ENCODE data around the gene CLCN2.

CLCN2 gene

GRCh38 chr3:184361532-184361931 lies at the start of gene CLCN2, which contains the start of gene POLR2H:
Gene CLCN2 (minus strand): TSS chr3:184361605. CDS start chr3:184361479, 126 bp downstream.
Gene POLR2H (plus strand): TSS chr3:184361710. CDS start chr3:184363493, 1,783 bp downstream.
- Mint-ChIP-seq H3K27ac (peak within 1 kb of the TSS; percentile 93), H3K27me3 (peaks cover 5 to 7% of the 10 kb centered on the region in 2 donors), H3K4me3 (peak within 1 kb of the TSS; percentile 87 to 96), H3K36me3 (peaks cover 21 to 25% of the 10 kb centered on the region in 2 donors), H3K4me1 (peaks cover 16 to 28% of the 10 kb centered on the region in 2 donors), H3K9me3 (no peaks in the 10 kb centered on the region)
- DNase-seq (no peak), ATAC-seq (replicated peaks) (peak; percentile 26 to 28)

GRCh38 chr3:184409946-184410500 lies 48.6 kb upstream of the CLCN2 start:
- H3K27ac Mint-ChIP-seq, result no peak overlapping the region
- no peaks in the 10 kb centered on the region for H3K9me3 Mint-ChIP-seq
- peaks cover 7 to 27% of the 10 kb centered on the region in 2 donors for H3K27me3 Mint-ChIP-seq
- no peaks in the 10 kb centered on the region for H3K4me1 Mint-ChIP-seq
- DNase-seq, result no peak
- H3K4me3 Mint-ChIP-seq, result no peak overlapping the region
- no peak for ATAC-seq (replicated peaks)
- no peaks in the 10 kb centered on the region for H3K36me3 Mint-ChIP-seq

GRCh38 chr3:184409331-184409926 lies 48.0 kb upstream of the CLCN2 start:
- H3K9me3 Mint-ChIP-seq, result no peaks in the 10 kb centered on the region
- no peak for DNase-seq
- H3K4me1 Mint-ChIP-seq, result no peaks in the 10 kb centered on the region
- no peak overlapping the region for H3K4me3 Mint-ChIP-seq
- H3K27me3 Mint-ChIP-seq, result peaks cover 7 to 27% of the 10 kb centered on the region in 2 donors
- H3K36me3 Mint-ChIP-seq, result no peaks in the 10 kb centered on the region
- no peak for ATAC-seq (replicated peaks)
- no peak overlapping the region for H3K27ac Mint-ChIP-seq

- Mint-ChIP-seq H3K4me1 (no peaks in the 10 kb centered on the region), H3K9me3 (no peaks in the 10 kb centered on the region), H3K36me3 (no peaks in the 10 kb centered on the region), H3K27me3 (peaks cover 18 to 25% of the 10 kb centered on the region in 2 donors), H3K4me3 (no peak overlapping the region), H3K27ac (no peak overlapping the region)
- ATAC-seq (replicated peaks) (no peak), DNase-seq (no peak)
These were observed 43.9 kb upstream of the CLCN2 start for GRCh38 chr3:184405075-184406030.

GRCh38 chr3:184399410-184399809 lies 38.0 kb upstream of the CLCN2 start:
- ATAC-seq (replicated peaks) (no peak), DNase-seq (no peak)
- Mint-ChIP-seq H3K4me1 (no peaks in the 10 kb centered on the region), H3K9me3 (no peaks in the 10 kb centered on the region), H3K4me3 (no peak overlapping the region), H3K27ac (no peak overlapping the region), H3K27me3 (peaks cover 30 to 34% of the 10 kb centered on the region in 2 donors), H3K36me3 (no peaks in the 10 kb centered on the region)

GRCh38 chr3:184395320-184395660 lies 33.9 kb upstream of the CLCN2 start:
- DNase-seq (no peak), ATAC-seq (replicated peaks) (no peak)
- H3K4me3 Mint-ChIP-seq, result no peak overlapping the region
- H3K27me3 Mint-ChIP-seq, result peaks cover 25 to 29% of the 10 kb centered on the region in 2 donors
- no peak overlapping the region for H3K27ac Mint-ChIP-seq
- H3K9me3 Mint-ChIP-seq, result no peaks in the 10 kb centered on the region
- H3K36me3 Mint-ChIP-seq, result no peaks in the 10 kb centered on the region
- H3K4me1 Mint-ChIP-seq, result no peaks in the 10 kb centered on the region

GRCh38 chr3:184391266-184391665 lies 29.9 kb upstream of the CLCN2 start:
- ATAC-seq (replicated peaks) (no peak), DNase-seq (no peak)
- Mint-ChIP-seq H3K4me3 (no peak overlapping the region), H3K36me3 (no peaks in the 10 kb centered on the region), H3K4me1 (no peaks in the 10 kb centered on the region), H3K27me3 (peaks cover 39 to 43% of the 10 kb centered on the region in 2 donors), H3K27ac (no peak overlapping the region), H3K9me3 (no peaks in the 10 kb centered on the region)

- Mint-ChIP-seq H3K4me3 (no peak overlapping the region), H3K4me1 (no peaks in the 10 kb centered on the region), H3K27ac (no peak overlapping the region), H3K9me3 (no peaks in the 10 kb centered on the region), H3K27me3 (peaks cover 47 to 51% of the 10 kb centered on the region in 2 donors), H3K36me3 (no peaks in the 10 kb centered on the region)
- no peak for ATAC-seq (replicated peaks)
- no peak for DNase-seq
These were observed 28.6 kb upstream of the CLCN2 start for GRCh38 chr3:184389935-184390528.

- H3K27me3 Mint-ChIP-seq, result peaks cover 53 to 55% of the 10 kb centered on the region in 2 donors
- ATAC-seq (replicated peaks) (no peak), DNase-seq (no peak)
- H3K27ac Mint-ChIP-seq, result peak overlapping the region; percentile 62
- no peak overlapping the region for H3K4me3 Mint-ChIP-seq
- no peaks in the 10 kb centered on the region for H3K36me3 Mint-ChIP-seq
- H3K9me3 Mint-ChIP-seq, result no peaks in the 10 kb centered on the region
- H3K4me1 Mint-ChIP-seq, result no peaks in the 10 kb centered on the region
These were observed 28.0 kb upstream of the CLCN2 start for GRCh38 chr3:184389384-184389783.

GRCh38 chr3:184388936-184389230 lies 27.5 kb upstream of the CLCN2 start:
- Mint-ChIP-seq H3K27me3 (peaks cover 58 to 60% of the 10 kb centered on the region in 2 donors), H3K9me3 (no peaks in the 10 kb centered on the region), H3K4me1 (no peaks in the 10 kb centered on the region), H3K36me3 (no peaks in the 10 kb centered on the region), H3K4me3 (no peak overlapping the region), H3K27ac (no peak overlapping the region)
- no peak for DNase-seq
- ATAC-seq (replicated peaks), result no peak

- Mint-ChIP-seq H3K27me3 (peaks cover 61 to 63% of the 10 kb centered on the region in 2 donors), H3K9me3 (no peaks in the 10 kb centered on the region), H3K36me3 (no peaks in the 10 kb centered on the region), H3K4me3 (no peak overlapping the region), H3K27ac (no peak overlapping the region), H3K4me1 (no peaks in the 10 kb centered on the region)
- ATAC-seq (replicated peaks) (no peak), DNase-seq (no peak)
These were observed 26.9 kb upstream of the CLCN2 start for GRCh38 chr3:184388164-184388935.

GRCh38 chr3:184387174-184387714 lies 25.8 kb upstream of the CLCN2 start:
- H3K27me3 Mint-ChIP-seq, result peaks cover 71 to 74% of the 10 kb centered on the region in 2 donors
- no peaks in the 10 kb centered on the region for H3K36me3 Mint-ChIP-seq
- H3K4me3 Mint-ChIP-seq, result no peak overlapping the region
- no peak for ATAC-seq (replicated peaks)
- DNase-seq, result no peak
- H3K9me3 Mint-ChIP-seq, result no peaks in the 10 kb centered on the region
- H3K27ac Mint-ChIP-seq, result no peak overlapping the region
- peaks cover 0 to 2% of the 10 kb centered on the region in 2 donors for H3K4me1 Mint-ChIP-seq

GRCh38 chr3:184386047-184386806 lies 24.8 kb upstream of the CLCN2 start:
- peaks cover 75 to 82% of the 10 kb centered on the region in 2 donors for H3K27me3 Mint-ChIP-seq
- no peaks in the 10 kb centered on the region for H3K9me3 Mint-ChIP-seq
- no peak for ATAC-seq (replicated peaks)
- H3K4me1 Mint-ChIP-seq, result peaks cover 6 to 12% of the 10 kb centered on the region in 2 donors
- no peak overlapping the region for H3K27ac Mint-ChIP-seq
- no peak overlapping the region for H3K4me3 Mint-ChIP-seq
- DNase-seq, result no peak
- no peaks in the 10 kb centered on the region for H3K36me3 Mint-ChIP-seq
